Measurements from ENCODE around the gene DOCK9.

Gene DOCK9

GRCh38 chr13:98976941-98977340, 923 bp downstream of the DOCK9 start:
- DNase-seq (ENCODE audit: low read depth, low spot score): no peak

DNA sequence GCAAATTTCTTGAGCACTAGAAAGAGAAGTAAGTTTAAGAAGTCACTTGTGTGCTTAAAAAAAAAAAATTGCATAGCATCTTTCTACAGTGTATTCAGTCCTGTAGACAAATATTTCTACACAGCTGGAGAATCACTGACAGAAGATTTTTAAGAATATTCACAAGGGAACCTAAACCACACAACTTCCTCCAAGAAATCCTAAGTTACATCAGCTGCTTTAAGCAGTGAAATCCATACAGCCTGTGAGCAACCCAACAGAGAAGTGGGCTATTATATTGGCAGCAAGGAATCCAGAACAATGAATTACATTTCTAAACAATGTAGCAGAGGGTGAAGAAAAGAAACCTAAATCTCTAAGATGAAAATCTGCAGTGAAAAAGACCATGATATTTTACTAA, 1.5 kb downstream of the DOCK9 start:
- no peak for DNase-seq (ENCODE audit: low read depth, low spot score)

DNA sequence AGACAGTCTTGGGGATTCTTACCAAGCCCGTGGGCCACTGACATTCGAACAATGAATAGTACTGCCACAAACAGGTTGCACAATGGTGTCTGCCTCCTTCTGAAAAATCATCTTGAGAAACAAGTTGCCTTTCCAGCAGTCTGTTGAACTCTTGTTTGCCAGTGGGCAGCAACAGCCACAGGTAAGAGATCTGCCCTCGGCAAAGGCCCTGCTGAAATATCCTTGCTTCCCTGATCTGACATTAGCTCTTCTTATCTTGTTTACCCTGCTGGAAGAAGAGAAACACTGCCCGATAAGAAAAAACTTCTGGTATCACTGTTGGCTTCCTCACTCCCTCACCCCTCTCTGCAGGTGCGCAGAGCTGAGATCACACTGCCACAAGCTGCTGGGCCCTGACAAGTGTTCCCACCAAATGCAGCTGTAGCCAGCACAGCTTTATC, 2.0 kb downstream of the DOCK9 start:
- no peak for DNase-seq (ENCODE audit: low read depth, low spot score)

GRCh38 chr13:98974053-98974452, 3.8 kb downstream of the DOCK9 start:
- no peak for DNase-seq (ENCODE audit: low read depth, low spot score)

DNA sequence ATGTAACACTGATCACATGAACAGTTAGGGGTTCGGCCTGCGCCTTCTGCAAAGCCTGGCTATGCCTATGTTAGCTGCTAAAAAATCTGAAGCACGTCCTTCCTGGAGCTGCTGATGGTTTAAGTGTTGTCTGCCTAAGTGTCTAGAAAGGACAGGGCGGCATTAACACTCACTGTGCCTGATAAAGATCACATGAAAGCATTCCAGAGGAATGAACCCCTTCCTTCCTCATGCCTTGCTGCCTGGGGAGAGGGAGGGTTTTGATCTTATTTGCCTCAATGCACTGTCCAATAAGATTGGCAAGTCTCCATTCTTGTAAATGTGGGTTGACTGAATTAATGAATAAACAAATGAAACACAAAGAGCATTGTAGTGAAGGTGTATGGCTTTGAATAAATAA, 5.2 kb downstream of the DOCK9 start:
- DNase-seq (ENCODE audit: low read depth, low spot score): no peak

GRCh38 chr13:98972059-98972458, 5.8 kb downstream of the DOCK9 start:
- no peak for DNase-seq (ENCODE audit: low read depth, low spot score)

DNA sequence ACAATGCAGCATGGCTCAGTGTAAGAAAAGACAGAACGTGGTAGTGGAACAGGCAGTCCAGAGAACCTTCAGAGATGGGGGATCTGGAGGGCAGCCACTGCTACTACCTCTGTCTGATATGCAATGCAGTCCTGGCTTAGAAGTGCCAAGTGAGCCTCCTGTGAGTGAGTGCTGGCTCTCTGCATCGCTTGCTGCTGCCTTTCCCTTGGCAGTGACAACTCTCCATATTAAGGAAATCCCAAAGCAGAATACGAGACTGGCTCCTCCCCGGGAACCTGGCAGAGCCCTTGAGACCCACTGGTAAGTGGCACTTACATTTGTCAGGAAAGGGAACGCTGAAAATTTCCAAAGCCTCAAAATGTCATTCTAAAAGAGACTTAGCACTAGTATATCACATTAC, 7.5 kb downstream of the DOCK9 start:
- no peak for DNase-seq (ENCODE audit: low read depth, low spot score)

DNA sequence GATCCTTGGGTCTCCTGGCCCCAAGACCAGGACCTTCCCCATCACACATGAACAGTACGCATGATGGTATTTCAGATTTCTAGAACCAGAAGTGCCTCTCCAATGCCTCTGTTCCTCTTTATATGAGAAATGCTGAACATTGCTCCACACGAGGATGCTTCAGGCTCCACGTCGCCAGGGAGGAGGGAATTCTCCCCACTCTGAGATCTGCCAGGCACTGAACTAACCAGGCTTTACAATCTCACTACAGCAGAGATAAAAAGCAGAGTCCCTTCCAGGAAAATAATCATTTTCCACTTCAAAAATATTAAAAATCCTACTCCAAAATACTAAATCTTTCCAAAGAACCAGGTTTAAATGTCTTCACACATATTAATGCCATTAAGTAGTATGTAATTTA, 10.4 kb downstream of the DOCK9 start:
- no peak for DNase-seq (ENCODE audit: low read depth, low spot score)

GRCh38 chr13:98966019-98966418, 11.8 kb downstream of the DOCK9 start:
- no peak for DNase-seq (ENCODE audit: low read depth, low spot score)

DNA sequence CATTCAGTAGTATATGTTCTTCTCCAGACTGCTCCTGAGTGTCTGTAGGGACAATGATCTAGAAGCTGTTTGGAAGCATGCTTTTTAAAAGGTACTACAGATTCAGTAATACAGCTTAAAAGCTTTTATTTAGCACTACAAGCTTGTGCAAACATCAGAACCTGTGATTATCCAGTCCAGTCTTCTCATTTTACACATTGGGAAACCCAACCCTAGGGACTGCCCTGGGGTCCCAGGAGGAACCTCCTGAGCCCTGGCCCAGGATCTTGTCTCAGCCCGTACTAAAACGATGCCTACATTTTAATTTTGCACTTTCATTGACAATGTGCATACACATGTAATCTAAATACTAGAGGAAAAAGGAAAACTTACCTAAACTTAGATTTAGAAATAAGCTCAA, 12.5 kb downstream of the DOCK9 start:
- no peak for DNase-seq (ENCODE audit: low read depth, low spot score)

GRCh38 chr13:98963917-98964316, 13.9 kb downstream of the DOCK9 start:
- no peak for DNase-seq (ENCODE audit: low read depth, low spot score)

- DNase-seq (ENCODE audit: low read depth, low spot score): no peak
These were observed 14.8 kb downstream of the DOCK9 start for GRCh38 chr13:98962901-98963590.

DNA sequence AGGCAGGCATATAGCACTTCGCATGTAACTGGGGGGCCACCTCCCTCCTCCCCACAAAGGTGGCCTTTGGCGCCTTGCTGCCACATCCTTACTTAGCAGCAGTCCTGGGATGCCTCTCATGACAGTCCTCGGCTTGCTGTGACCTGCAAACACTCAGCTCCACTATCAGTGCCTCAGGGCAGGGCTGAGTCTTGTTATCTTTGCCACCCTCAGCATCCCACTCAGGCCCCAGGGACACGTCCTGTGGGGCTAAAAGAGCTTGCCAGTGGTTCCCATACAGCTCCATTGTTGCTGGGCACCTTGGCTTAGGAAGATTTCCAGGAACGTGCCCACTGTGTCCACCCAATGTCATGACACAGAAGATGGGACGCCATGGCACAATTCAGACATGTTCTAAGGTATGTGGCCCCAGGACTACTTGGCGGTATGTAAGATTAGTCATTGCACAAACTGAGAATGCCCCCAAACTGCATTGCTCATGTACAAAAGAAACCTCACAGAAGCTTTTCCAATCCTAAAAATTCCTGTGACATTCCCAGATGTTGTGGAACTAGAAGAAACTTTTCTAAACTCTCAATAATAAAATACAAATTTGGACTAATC, 16.3 kb downstream of the DOCK9 start:
- no peak for DNase-seq (ENCODE audit: low read depth, low spot score)

DNA sequence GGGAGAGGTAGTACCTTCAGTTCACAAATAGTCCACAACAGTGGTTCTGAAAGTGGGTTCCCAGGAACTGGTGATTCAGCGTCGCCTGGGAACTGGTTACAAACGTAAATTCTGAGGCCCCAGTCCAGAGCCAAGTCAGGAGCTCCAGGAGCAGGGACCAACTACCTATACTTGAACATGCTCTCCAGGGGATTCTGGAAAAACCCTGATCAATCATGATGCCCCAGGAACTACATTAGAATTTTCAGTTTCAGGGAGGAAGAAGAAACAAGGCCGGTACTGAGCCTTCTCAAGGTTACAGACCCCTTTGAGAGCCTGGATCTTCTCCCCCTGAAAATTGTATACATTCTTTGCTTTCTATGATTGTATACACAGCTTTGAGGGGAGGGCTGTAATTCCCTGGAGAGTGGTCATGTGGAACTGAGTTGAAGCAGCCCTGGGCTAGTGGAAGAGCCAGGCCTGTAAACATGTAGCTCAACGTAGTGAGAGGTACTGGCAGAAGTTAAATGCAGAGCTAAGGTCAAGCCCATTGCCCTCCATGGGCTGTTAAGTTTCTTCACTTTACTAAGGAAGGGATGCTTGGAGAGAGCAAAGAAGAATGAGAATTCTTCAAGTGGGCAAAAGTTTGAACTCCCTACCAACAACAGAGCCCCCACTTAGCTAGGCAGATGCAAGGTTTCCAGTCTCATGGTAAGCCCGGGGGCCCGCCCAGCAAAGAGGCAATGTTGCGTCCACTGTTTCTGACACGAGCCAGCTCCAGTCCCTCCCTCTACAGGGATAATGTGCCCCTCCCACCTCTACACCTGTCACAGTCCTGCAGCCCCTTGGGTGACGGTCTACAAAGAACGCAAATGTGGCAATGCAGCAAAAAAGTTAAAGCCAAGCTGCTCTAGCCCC, 17.0 kb downstream of the DOCK9 start:
- no peak for DNase-seq (ENCODE audit: low read depth, low spot score)

DNA sequence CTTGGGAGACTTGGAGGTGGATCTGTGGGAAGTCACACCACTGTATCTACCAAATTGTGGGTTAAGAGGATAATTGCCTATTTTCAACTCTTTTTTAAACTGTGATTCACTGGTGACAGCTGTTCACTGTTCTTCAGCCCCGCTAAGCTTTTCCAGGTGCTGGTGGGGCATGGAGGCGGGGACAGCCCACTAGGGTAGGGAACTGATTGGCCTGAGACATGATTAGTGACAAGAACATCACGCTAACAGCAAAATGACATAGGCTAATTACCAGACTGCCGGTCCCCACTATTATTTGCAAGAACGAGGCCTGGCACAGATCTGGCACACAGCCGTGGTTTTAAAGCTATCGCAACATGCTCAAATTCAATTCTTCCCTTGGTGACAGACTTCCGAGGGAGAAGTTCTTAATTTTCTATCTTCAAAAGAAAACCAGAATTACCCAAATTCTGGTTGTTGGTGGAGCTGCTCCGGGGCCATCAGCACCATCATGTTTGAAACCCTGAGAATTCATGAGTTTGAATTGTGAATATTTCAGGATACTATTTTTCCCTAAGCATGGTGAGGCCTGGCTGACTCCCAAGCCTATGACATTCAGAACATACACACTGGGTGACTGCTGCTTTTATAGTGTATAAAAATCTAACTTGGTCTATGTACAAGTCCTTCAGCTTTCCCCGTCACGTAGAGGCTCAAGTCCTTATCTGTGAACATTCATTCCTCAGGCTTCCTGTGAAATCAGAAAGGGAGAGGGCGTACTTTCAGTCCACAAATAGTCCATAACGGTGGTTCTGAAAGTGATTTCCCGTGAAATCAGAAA, 17.9 kb downstream of the DOCK9 start:
- no peak for DNase-seq (ENCODE audit: low read depth, low spot score)

DNA sequence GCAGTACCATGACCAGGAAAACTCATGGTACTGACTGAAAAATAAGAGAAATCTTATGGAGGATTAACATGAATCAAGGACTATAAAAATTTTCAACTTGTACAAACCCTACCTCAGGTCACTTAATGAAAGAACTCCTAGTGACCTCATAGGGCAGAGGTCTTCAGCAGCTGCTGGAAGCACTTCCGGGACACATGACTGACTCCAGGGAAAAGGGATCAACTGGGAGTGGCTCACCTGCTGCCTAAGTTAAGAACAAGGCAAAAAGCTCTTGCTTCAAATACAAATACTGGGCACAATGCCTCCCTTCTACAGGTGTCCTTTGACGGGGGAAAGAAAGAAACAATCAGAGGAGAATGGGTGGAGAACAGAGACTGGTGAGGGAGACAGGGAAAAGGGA, 18.6 kb downstream of the DOCK9 start:
- DNase-seq (ENCODE audit: low read depth, low spot score): no peak

DNA sequence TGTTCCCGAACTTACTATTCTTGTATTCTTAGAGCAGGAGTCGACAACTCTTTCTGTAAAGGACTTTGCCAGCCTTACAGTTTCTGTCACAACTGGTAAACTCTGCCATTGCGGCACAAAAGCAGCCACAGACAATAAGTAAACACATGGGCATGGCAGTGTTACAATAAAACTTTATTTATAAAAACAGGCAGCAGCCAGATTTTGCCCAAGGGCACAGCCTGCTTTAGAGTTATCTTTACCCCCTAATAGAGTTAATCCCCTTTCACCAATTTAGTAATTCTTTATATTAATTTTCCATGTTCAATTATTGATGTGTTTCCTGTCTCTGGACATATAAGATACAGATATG, 19.4 kb downstream of the DOCK9 start:
- DNase-seq (ENCODE audit: low read depth, low spot score): no peak

GRCh38 chr13:98957731-98958442, 20.0 kb downstream of the DOCK9 start:
- DNase-seq (ENCODE audit: low read depth, low spot score): no peak

GRCh38 chr13:98955336-98955735, 22.5 kb downstream of the DOCK9 start:
- no peak for DNase-seq (ENCODE audit: low read depth, low spot score)

DNA sequence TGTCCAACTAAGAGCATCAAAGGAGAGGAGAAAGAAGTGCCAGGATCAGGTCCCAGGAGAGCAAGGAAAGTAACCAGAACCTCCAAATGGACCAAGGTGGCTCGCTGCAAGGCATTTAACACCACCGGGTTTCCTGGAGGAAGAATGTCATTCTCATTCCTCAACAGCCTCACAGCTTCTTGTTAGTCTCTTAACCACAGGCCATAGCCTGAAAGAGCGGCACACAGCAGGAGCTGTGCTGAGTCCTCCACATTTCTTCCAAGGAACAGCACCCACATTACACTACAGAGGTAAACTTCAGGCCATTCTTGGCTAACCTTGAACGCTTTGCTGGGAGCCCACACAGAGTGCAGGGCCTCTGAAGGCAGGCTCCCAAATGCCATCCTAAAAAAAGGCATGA, 23.6 kb downstream of the DOCK9 start:
- DNase-seq (ENCODE audit: low read depth, low spot score): no peak

GRCh38 chr13:98951266-98951665, 26.6 kb downstream of the DOCK9 start:
- no peak for DNase-seq (ENCODE audit: low read depth, low spot score)
